Stimulated activated CD8-positive, alpha-beta memory T cell treated with anti-CD3 and anti-CD28 coated beads, Interleukin-7, amount 100 ng/mL, for 1 hour (primary cell): Measurements from ENCODE around the gene SERTAD4.
"Not testable (repeated sequence)": the region's sequence is repeated elsewhere in the genome, so short reads cannot be mapped to it uniquely, and the experiment has no call there.

Experiments
- DNase-seq, 2 donors: peaks; one replicate each; pipeline ENCODE4 v3.0.0-alpha.2; 2020; ENCODE audit warnings: low read depth in 2 of 2

Gene SERTAD4

GRCh38 chr1:210260096-210260495 is 27.5 kb downstream of the SERTAD4 start:
- DNase-seq, result no peak

GRCh38 chr1:210262167-210262896 is 29.7 kb downstream of the SERTAD4 start:
- DNase-seq, result no peak

GRCh38 chr1:210262897-210263272 is 30.3 kb downstream of the SERTAD4 start:
- DNase-seq, result no peak

- DNase-seq, result no peak
Observed at GRCh38 chr1:210263963-210264362, 31.4 kb downstream of the SERTAD4 start.

GRCh38 chr1:210264496-210265380 is 32.1 kb downstream of the SERTAD4 start:
- DNase-seq, result no peak

GRCh38 chr1:210265392-210265955 is 32.9 kb downstream of the SERTAD4 start:
- DNase-seq, result not testable (repeated sequence)

- DNase-seq, result no peak
Observed at GRCh38 chr1:210269981-210270380, 37.4 kb downstream of the SERTAD4 start.

GRCh38 chr1:210272666-210273065 is 40.1 kb downstream of the SERTAD4 start:
- no peak for DNase-seq

- DNase-seq, result no peak
Observed at GRCh38 chr1:210280221-210280620, 47.6 kb downstream of the SERTAD4 start.

- no peak for DNase-seq
Observed at GRCh38 chr1:210288116-210288515, 55.5 kb downstream of the SERTAD4 start.

GRCh38 chr1:210289248-210289647 is 56.7 kb downstream of the SERTAD4 start:
- DNase-seq, result no peak

GRCh38 chr1:210291081-210291764 is 58.6 kb downstream of the SERTAD4 start:
- DNase-seq, result no peak

- DNase-seq, result no peak
Observed at GRCh38 chr1:210291786-210292230, 59.2 kb downstream of the SERTAD4 start.

GRCh38 chr1:210292231-210292871 is 59.8 kb downstream of the SERTAD4 start:
- DNase-seq, result no peak

GRCh38 chr1:210293171-210293607 is 60.6 kb downstream of the SERTAD4 start:
- DNase-seq, result no peak

GRCh38 chr1:210294999-210295745 is 62.6 kb downstream of the SERTAD4 start:
- no peak for DNase-seq
